ENCODE data around the gene KLF11. TPM values are rescaled to one million over a fixed set of nuclear protein-coding genes. Genes with fewer than 3 reads are reported as not detected.

Gene KLF11
- total and polyA plus RNA-seq, 2 of the 8 experiments (the other 6 are each of a cell fraction or from before 2014, with no cell fraction given) = 6.4 to 10.1 TPM

GRCh38 chr2:10019602-10020400 is 23.5 kb upstream of the KLF11 start:
- CTCF ChIA-PET (ENCODE audit: partially characterized antibody) = interaction anchor here (0.6 to 3.5 kb wide), 16 partner anchors 9 to 957 kb away, joined by 3 to 33 read pairs (median 4); no protein-coding TSS in a partner anchor
- no peak overlapping the region; the same call in 1 of the 2 replicates for H4K8ac ChIP-seq (ENCODE audit: extremely low read depth, insufficient read depth, low read length)
- no peaks in the 10 kb centered on the region for H3K36me3 ChIP-seq (ENCODE audit: control insufficient read depth in 2 of 4, insufficient read depth in 4 of 4, low read length in 3 of 4)
- H2BK20ac ChIP-seq (ENCODE audit: low read length) = no peak overlapping the region
- no peak overlapping the region for H3K56ac ChIP-seq (replicated peaks; ENCODE audit: insufficient read length, low read depth, low read length)
- H3K79me1 ChIP-seq (ENCODE audit: low read depth, low read length) = no peaks in the 10 kb centered on the region
- H3K18ac ChIP-seq (ENCODE audit: extremely low read depth, low read length) = no peak overlapping the region
- DNase-seq (ENCODE audit: low read depth in 1 of 2, low spot score in 2 of 2) (no peak), FAIRE-seq (no peak)
- no peaks in the 10 kb centered on the region for H3K9me3 ChIP-seq (ENCODE audit: insufficient read depth in 2 of 2, low read depth in 1 of 2, low read length in 1 of 2)
- H3K4me2 ChIP-seq (ENCODE audit: insufficient read depth in 1 of 2, low read depth in 2 of 2, low read length in 2 of 2) = no peak overlapping the region
- no peaks in the 10 kb centered on the region for H3K27me3 ChIP-seq (replicated peaks in 1 of 4; ENCODE audit: control insufficient read depth in 3 of 4, extremely low read depth in 1 of 4, insufficient read depth in 3 of 4, low read length in 3 of 4)
- no peak overlapping the region for H3K14ac ChIP-seq (ENCODE audit: insufficient read length)
- no peak overlapping the region for H2BK5ac ChIP-seq (ENCODE audit: low read depth, low read length)
- no peaks in the 10 kb centered on the region for H4K20me1 ChIP-seq (replicated peaks in 1 of 2; ENCODE audit: control insufficient read depth in 1 of 2, insufficient read depth in 2 of 2, low read length in 2 of 2)
- peak in 1 of 2 experiments; percentile 38; a peak in 2 of 4 replicates for TF ChIP-seq RAD21 (IDR thresholded peaks at IDR 0.05 in 1 of 2, conservative IDR thresholded peaks at IDR 0.05 in 1 of 2; ENCODE audit: low read depth in 2 of 2, low read length in 2 of 2)
- TF ChIP-seq CTCF (IDR thresholded peaks at IDR 0.05; ENCODE audit: control extremely low read depth in 1 of 3, insufficient read depth in 1 of 3, low read depth in 1 of 3, low read length in 3 of 3) = peak in 2 of 3 experiments; percentile 7 to 10; a peak in 2 of 4 replicates
- TF ChIP-seq BACH1 (IDR thresholded peaks at IDR 0.05; ENCODE audit: low read length) = no peak
- TF ChIP-seq POLR2A (IDR thresholded peaks at IDR 0.05; ENCODE audit: control extremely low read depth in 1 of 2, low read depth in 2 of 2, low read length in 2 of 2) = no peak
- 0 out of 2 replicates have a peak, but pooled peaks have one; percentile 36 for TF ChIP-seq MAX (IDR thresholded peaks at IDR 0.05)
- H2AFZ ChIP-seq (ENCODE audit: low read length) = 0 out of 2 replicates have a peak overlapping the region, but pooled peaks have one; percentile 70
- 92% methylated on average over 23 of the region's 27 CpGs; no CpG with 5 or more reads in 1 of the 2 experiments for WGBS, 2 experiments (ENCODE audit: extremely low coverage in 1 of 2, insufficient coverage in 1 of 2, insufficient read length in 1 of 2, insufficient replicate concordance in 2 of 2, low coverage in 1 of 2, low lambda C conversion rate in 2 of 2, missing lambda C conversion rate in 1 of 2)
- peak overlapping the region; percentile 42 for H4K5ac ChIP-seq (ENCODE audit: insufficient read length, low read depth, low read length)
- no peak overlapping the region for H3K27ac ChIP-seq (ENCODE audit: low read depth, low read length)
- H3K4ac ChIP-seq (replicated peaks; ENCODE audit: insufficient read length, low read depth, low read length) = no peak overlapping the region
- H3K23me2 ChIP-seq (ENCODE audit: low read depth, low read length) = 0 out of 2 replicates have a peak, but pooled peaks cover 2% of the 10 kb centered on the region
- no peak overlapping the region for H3K23ac ChIP-seq (ENCODE audit: insufficient read length)
- H2BK120ac ChIP-seq (replicated peaks; ENCODE audit: low read depth, low read length) = no peak overlapping the region
- no peak overlapping the region for H3K4me3 ChIP-seq (ENCODE audit: extremely low read depth in 1 of 4, insufficient read depth in 2 of 4, low read depth in 3 of 4, low read length in 4 of 4)
- no peak overlapping the region for H2AK5ac ChIP-seq (ENCODE audit: low read depth, low read length)
- H3K4me1 ChIP-seq (replicated peaks in 1 of 4; ENCODE audit: control insufficient read depth in 3 of 4, insufficient read depth in 4 of 4, low read length in 3 of 4) = no peaks in the 10 kb centered on the region
- H3K79me2 ChIP-seq (ENCODE audit: control insufficient read depth in 1 of 2, insufficient read depth in 2 of 2, low read length in 2 of 2) = no peaks in the 10 kb centered on the region
- no peak overlapping the region for H3K9ac ChIP-seq (replicated peaks in 1 of 4; ENCODE audit: extremely low read depth in 1 of 4, low read depth in 3 of 4, low read length in 3 of 4)
- POLR2A ChIA-PET (ENCODE audit: partially characterized antibody) = interaction anchor here (0.9 to 1.7 kb wide), 3 partner anchors 10 to 26 kb away, joined by 3 to 7 read pairs (median 4); no protein-coding TSS in a partner anchor
- H2BK12ac ChIP-seq (ENCODE audit: low read depth, low read length) = no peak overlapping the region
- H2BK15ac ChIP-seq (ENCODE audit: low read length) = no peak overlapping the region
- peak overlapping the region; percentile 25 for H4K91ac ChIP-seq (replicated peaks; ENCODE audit: insufficient read length, low read length)
